ENCODE results near the gene RNPEPL1. TPM values are rescaled to one million over a fixed set of nuclear protein-coding genes. Genes with fewer than 3 reads are reported as not detected.
A peak's percentile ranks its signal among the peaks of the same experiment; 100 is the strongest.
"Not testable (repeated sequence)": the region's sequence is repeated elsewhere in the genome, so short reads cannot be mapped to it uniquely, and the experiment has no call there.

RNPEPL1 gene
- total RNA-seq, 2 donors from 2014 or later: 22.6 to 51.2 TPM

- Mint-ChIP-seq H3K27ac (peak overlapping the region in 1 of 2 donors; percentile 30), H3K36me3 (peaks cover 60 to 84% of the 10 kb centered on the region in 2 donors), H3K9me3 (peaks cover 16 to 53% of the 10 kb centered on the region in 2 donors)
- DNase-seq (ENCODE audit: low spot score in 2 of 2) (no peak), ATAC-seq (no peak)
Observed at GRCh38 chr2:240529344-240529999, 38.8 kb upstream of the RNPEPL1 start.

- Mint-ChIP-seq H3K9me3 (peaks cover 16 to 48% of the 10 kb centered on the region in 2 donors), H3K27ac (no peak overlapping the region), H3K36me3 (peaks cover 55 to 84% of the 10 kb centered on the region in 2 donors)
- DNase-seq (ENCODE audit: low spot score in 2 of 2): no peak
- no peak for ATAC-seq
Observed at GRCh38 chr2:240530181-240530580, 38.1 kb upstream of the RNPEPL1 start.

GRCh38 chr2:240531038-240531437, 37.2 kb upstream of the RNPEPL1 start:
- ATAC-seq (no peak), DNase-seq (ENCODE audit: low spot score in 2 of 2) (no peak)
- Mint-ChIP-seq H3K27ac (no peak overlapping the region), H3K9me3 (peaks cover 16 to 42% of the 10 kb centered on the region in 2 donors), H3K36me3 (peaks cover 49 to 80% of the 10 kb centered on the region in 2 donors)

DNA sequence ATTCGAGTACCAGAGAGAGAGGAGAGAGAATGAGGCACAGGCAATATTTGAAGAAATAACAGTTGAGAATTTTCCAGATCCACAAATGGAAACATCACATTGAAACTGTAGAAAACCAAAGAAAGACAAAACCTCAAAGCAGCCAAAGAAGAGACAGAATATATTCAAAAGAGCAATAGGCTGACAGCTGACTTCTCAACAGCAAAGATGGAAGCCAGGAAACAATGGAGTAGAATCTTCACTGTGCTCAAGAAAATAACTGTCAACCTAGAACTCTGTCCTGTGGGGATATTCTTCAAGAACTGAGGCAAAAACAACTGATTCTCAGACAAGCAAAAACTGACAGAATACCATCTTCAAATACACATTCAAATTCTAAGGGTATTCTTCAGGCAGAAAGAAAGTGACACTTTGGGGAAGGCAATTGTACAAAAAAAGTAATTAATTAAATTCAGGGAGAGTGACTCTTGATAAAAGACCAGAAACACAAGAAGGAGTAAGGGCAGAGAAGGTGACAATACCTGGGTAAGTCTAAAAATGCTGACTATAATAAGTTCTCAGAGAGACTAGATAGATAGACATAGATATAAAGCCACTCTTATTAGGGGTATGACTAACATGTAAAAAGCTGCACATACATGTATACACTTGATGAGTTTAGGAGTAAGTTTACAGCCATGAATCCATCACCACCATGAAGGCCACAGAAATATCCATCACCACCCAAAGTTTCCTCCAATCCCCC, 36.1 kb upstream of the RNPEPL1 start:
- DNase-seq (ENCODE audit: low spot score in 2 of 2) (no peak), ATAC-seq (no peak)
- Mint-ChIP-seq H3K9me3 (peaks cover 12 to 39% of the 10 kb centered on the region in 2 donors), H3K27ac (no peak overlapping the region), H3K36me3 (peaks cover 39 to 69% of the 10 kb centered on the region in 2 donors)

DNA sequence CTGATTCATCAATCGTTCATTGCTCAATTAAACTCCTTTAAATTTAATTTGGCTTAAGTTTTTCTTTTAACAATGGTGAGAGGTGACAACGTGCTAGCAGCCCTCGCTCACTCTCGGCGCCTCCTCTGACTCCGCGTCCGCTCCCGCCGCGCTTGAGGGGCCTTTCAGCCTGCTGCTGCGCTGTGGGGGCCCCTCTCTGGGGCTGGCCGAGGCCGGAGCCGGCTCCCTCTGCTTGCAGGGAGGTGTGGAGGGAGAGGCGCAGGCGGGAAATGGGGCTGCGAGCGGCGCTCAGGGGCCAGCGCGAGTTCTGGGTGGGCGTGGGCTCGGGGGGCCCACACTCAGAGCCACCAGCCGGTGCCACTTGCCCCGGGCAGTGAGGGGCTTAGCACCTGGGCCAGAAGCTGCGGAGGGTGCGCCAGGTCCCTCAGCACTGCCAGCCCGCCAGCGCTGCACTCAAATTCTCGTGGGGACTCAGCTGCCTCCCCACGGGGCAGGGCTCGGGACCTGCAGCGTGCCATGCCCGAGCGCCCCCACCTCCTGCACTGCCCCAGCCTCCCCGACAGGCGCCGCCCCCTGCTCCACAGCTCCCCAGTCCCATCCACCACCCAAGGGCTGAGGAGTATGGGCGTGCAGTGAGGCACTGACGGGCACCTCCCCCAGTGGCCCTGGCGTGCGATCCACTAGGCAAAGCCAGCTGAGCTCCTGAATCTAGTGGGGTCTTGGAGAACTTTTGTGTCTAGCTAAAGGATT, 30.1 kb upstream of the RNPEPL1 start:
- ATAC-seq: no peak
- Mint-ChIP-seq H3K27ac (peak overlapping the region in 1 of 2 donors; percentile 7), H3K36me3 (peaks cover 25 to 47% of the 10 kb centered on the region in 2 donors), H3K9me3 (peaks cover 0 to 4% of the 10 kb centered on the region in 2 donors)
- no peak for DNase-seq (ENCODE audit: low spot score in 2 of 2)

DNA sequence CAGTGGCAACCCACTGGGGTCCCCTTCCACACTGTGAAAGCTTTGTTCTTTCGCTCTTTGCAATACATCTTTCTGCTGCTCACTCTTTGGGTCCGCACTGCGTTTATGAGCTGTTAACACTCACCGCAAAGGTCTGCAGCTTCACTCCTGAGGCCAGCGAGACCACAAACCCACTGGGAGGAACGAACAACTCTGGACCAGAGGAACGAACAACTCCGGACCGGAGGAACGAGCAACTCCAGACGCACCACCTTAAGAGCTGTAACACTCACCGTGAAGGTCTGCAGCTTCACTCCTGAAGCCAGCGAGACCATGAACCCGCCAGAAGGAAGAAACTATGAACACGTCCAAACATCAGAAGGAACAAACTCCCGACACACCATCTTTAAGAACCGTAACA, 29.2 kb upstream of the RNPEPL1 start:
- H3K36me3 Mint-ChIP-seq: peaks cover 21 to 46% of the 10 kb centered on the region in 2 donors
- not testable (repeated sequence) for H3K27ac Mint-ChIP-seq; H3K9me3 Mint-ChIP-seq; DNase-seq (ENCODE audit: low spot score in 2 of 2); ATAC-seq

DNA sequence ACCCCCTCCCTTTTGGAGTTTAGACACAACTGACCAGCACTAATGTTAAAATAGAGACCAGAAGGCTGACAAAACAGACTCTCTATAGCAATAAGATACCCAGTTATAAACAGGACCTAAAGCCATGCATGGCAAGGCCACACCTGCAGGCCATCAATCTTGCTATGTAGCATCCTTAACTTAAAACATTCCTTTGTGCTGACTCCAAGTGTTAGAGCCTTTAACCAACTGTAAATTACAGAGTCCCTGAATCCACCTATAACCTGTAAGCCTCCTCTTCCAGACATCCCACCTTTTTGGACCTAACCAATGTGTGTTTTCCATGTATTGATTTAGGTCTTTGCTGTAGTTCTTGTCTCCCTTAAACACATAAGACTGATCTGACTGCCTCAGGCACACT, 28.4 kb upstream of the RNPEPL1 start:
- peak overlapping the region in 1 of 2 donors; percentile 16 for H3K27ac Mint-ChIP-seq

DNA sequence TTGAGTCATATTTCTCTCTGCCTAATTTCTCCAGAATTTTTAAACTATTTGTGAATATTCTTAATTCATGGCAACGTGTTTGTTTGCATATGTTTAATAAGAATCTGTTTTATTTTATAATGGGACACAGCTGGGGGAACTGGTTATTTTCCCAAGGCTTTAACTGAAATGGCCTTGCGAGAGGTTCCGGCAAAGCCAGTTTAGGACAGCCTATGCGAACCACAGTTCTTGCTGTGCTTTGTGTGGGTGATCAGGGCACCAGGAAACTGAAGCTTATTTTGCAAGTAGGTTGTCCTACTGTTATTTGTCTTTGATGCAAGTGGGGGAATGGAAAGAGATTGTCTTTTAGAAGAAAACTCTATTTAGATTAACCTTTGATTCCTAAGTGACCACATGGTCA, 17.0 kb upstream of the RNPEPL1 start:
- no peak for DNase-seq (ENCODE audit: low spot score in 2 of 2)
- H3K27ac Mint-ChIP-seq: no peak overlapping the region
- ATAC-seq: no peak
- H3K36me3 Mint-ChIP-seq: peaks cover 15 to 19% of the 10 kb centered on the region in 2 donors
- H3K9me3 Mint-ChIP-seq: peaks cover 3 to 14% of the 10 kb centered on the region in 2 donors

More for the DNA sequence above, 28.4 kb upstream of the RNPEPL1 start:
- H3K9me3 Mint-ChIP-seq: no peaks in the 10 kb centered on the region
- H3K36me3 Mint-ChIP-seq: peaks cover 16 to 41% of the 10 kb centered on the region in 2 donors
- no peak for ATAC-seq
- no peak for DNase-seq (ENCODE audit: low spot score in 2 of 2)

DNA sequence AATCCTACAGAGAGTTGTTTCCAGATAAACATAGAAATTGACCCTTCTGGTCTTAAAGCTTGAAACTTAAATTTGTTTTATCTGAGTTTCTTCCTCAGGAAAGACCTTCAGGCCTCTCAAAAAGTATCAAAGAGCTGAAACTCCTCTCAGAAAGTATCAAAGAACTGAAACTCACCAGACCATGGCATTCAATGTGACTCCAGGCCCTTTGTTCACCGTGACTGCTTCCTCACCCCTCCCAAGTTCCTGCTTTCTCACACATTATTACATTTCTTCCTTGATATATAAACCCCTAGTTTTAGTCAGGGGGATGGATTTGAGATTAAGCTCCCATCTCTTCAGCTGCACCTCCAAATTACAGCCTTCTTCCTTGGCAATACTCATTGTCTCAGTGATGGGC, 16.5 kb upstream of the RNPEPL1 start:
- Mint-ChIP-seq H3K27ac (peak overlapping the region in 1 of 2 donors; percentile 14), H3K9me3 (peaks cover 3 to 14% of the 10 kb centered on the region in 2 donors), H3K36me3 (peaks cover 15 to 19% of the 10 kb centered on the region in 2 donors)
- DNase-seq (ENCODE audit: low spot score in 2 of 2) (no peak), ATAC-seq (no peak)

DNA sequence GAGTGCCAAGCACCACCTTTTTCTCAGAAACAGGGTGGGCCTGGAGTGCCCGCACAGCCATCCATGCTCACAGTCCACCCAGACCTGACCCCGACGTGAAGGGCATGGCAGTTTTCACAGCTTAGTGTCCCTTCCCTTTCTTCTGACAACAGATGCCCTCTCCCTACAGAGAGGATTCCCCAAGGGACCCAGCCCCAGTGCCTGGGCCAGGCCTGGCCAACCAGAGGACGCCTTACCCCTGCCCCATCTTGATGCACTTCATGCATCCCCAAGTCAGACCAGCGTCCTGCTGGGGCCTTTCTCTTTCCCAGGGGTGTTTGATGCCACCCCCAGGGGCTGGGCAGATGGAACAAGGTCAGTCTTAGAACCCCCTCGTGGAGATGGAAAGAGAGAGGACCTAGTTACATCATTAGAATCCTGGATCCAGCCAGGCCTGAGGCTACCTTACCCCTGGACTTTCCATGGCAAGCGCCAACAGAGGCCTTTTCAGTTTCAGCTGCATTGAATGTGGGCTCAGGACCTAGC, 14.3 kb upstream of the RNPEPL1 start:
- peaks cover 3 to 14% of the 10 kb centered on the region in 2 donors for H3K9me3 Mint-ChIP-seq
- no peak overlapping the region for H3K27ac Mint-ChIP-seq
- peaks cover 15 to 19% of the 10 kb centered on the region in 2 donors for H3K36me3 Mint-ChIP-seq
- no peak for DNase-seq (ENCODE audit: low spot score in 2 of 2)
- no peak for ATAC-seq

- peaks cover 3 to 14% of the 10 kb centered on the region in 2 donors for H3K9me3 Mint-ChIP-seq
- DNase-seq (ENCODE audit: low spot score in 2 of 2) (no peak), ATAC-seq (no peak)
- peaks cover 24% of the 10 kb centered on the region in 2 donors for H3K36me3 Mint-ChIP-seq
- no peak overlapping the region for H3K27ac Mint-ChIP-seq
Observed at GRCh38 chr2:240554767-240555493, 13.4 kb upstream of the RNPEPL1 start.

- no peak for ATAC-seq
- H3K36me3 Mint-ChIP-seq: peaks cover 22 to 24% of the 10 kb centered on the region in 2 donors
- no peak overlapping the region for H3K27ac Mint-ChIP-seq
Observed at GRCh38 chr2:240555541-240556250, 12.6 kb upstream of the RNPEPL1 start.

GRCh38 chr2:240556553-240557100, 11.7 kb upstream of the RNPEPL1 start:
- ATAC-seq (no peak), DNase-seq (ENCODE audit: low spot score in 2 of 2) (peak in 1 of 2 donors; percentile 78)
- peaks cover 18 to 20% of the 10 kb centered on the region in 2 donors for H3K36me3 Mint-ChIP-seq
- peak overlapping the region in 1 of 2 donors; percentile 65 for H3K27ac Mint-ChIP-seq
- peaks cover 3 to 5% of the 10 kb centered on the region in 2 donors for H3K9me3 Mint-ChIP-seq

More at GRCh38 chr2:240555541-240556250, 12.6 kb upstream of the RNPEPL1 start:
- peaks cover 3 to 13% of the 10 kb centered on the region in 2 donors for H3K9me3 Mint-ChIP-seq
- no peak for DNase-seq (ENCODE audit: low spot score in 2 of 2)

DNA sequence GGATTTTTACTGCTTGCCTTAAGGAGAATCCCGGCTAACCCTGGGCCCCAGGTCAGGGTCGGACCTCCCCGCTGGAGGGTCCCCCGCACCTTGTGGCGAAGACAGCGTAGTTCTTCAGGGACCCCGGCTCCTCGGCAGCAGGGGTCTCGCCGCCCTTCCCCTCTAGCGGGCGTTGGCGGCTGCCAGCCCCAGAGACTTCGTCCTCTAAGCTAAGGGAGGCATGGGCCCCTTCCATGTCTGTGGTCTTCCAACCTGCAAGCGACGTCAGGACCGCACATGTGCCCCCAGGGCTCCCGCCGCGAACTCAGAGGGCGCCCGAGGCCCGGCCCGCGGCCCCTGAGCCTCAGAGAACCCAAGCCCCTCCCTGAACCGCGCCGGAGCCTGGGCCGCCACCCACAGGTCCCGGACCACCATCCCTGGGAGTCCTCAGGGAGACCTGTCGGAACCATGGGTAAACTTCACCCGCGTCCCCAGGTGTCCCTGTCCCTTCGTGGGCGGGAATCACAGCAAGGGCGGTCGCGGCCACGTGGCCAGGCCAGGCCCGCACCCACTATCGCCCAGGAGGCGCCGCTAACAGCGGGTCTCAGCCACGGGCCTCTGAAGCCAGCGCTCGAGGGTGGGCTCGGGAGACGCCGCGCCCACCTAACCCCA, 11.1 kb upstream of the RNPEPL1 start:
- ATAC-seq: no peak
- Mint-ChIP-seq H3K36me3 (peaks cover 13 to 20% of the 10 kb centered on the region in 2 donors), H3K27ac (no peak overlapping the region), H3K9me3 (no peaks in the 10 kb centered on the region)
- DNase-seq (ENCODE audit: low spot score in 2 of 2): no peak

- H3K27ac Mint-ChIP-seq: peak within 1 kb of the TSS; percentile 27 to 65
- ATAC-seq (peak in 1 of 2 donors; percentile 43), DNase-seq (ENCODE audit: low spot score in 2 of 2) (peak in 1 of 2 donors; percentile 80)
- peaks cover 13 to 23% of the 10 kb centered on the region in 2 donors for H3K36me3 Mint-ChIP-seq
- H3K9me3 Mint-ChIP-seq: no peaks in the 10 kb centered on the region
Observed at GRCh38 chr2:240557808-240558207, 10.5 kb upstream of the RNPEPL1 start, which contains the start of gene ANKMY1. Gene ANKMY1 (minus strand): TSS chr2:240557988. CDS start chr2:240557335, 653 bp downstream.
